Measurements from ENCODE around the gene PTPRM.

PTPRM gene

DNA sequence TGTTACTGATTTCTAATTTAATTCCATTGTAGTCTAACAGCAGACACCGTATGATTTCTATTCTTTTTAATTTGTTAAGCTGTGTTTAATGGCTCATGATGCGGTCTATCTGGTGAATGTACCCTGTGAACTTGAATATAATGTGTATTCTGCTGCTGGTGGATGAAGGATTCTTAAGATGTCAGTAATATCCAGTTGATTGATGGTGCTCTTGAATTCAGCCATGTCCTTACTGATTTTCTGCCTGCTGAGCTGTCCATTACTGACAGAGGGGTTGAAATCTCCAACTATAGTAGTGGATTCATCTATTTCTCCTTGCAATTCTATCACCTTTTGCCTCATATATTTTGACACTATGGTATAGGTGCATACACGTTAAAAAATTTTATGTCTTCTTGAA lies 668.8 kb downstream of the PTPRM start:
- no peaks in the 10 kb centered on the region for H3K4me1 ChIP-seq
- DNase-seq (ENCODE audit: low spot score in 2 of 2), result no peak
- H3K4me3 ChIP-seq, result no peak overlapping the region
- no peaks in the 10 kb centered on the region for H3K36me3 ChIP-seq (replicated peaks)
- no peaks in the 10 kb centered on the region for H3K9me3 ChIP-seq
- in situ Hi-C loops (cut with MboI; ENCODE audit: low sequenced_read_pairs), result no loop called here
- H3K27me3 ChIP-seq (ENCODE audit: low read depth), result no peaks in the 10 kb centered on the region

- no peaks in the 10 kb centered on the region for H3K4me1 ChIP-seq
- no peaks in the 10 kb centered on the region for H3K27me3 ChIP-seq (ENCODE audit: low read depth)
- no peak overlapping the region for H3K4me3 ChIP-seq
- no peak for DNase-seq (ENCODE audit: low spot score in 2 of 2)
- in situ Hi-C loops (cut with MboI; ENCODE audit: low sequenced_read_pairs), result no loop called here
- no peaks in the 10 kb centered on the region for H3K36me3 ChIP-seq (replicated peaks)
- no peaks in the 10 kb centered on the region for H3K9me3 ChIP-seq
Observed at GRCh38 chr18:8238507-8238906, 671.4 kb downstream of the PTPRM start.

DNA sequence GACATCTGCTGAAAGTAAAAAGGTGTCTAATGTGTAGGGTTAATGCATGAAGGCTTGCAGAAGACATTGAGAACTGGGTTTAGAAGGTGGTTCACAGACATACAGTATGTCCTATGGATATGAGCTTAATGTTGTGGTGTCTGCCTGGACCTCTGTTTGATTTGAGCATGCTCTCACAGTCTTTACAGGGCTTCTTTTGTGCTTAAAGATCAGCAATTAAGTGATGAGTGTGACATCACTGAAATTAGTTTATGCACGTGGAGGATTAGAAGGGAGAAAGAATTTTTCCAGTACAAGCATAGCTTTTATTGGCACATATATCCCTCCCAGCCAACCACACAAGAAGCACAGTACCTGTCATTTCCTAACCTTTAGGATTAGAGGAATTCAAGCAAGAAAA lies 674.6 kb downstream of the PTPRM start:
- DNase-seq (ENCODE audit: low spot score in 2 of 2), result no peak
- H3K27me3 ChIP-seq (ENCODE audit: low read depth), result no peaks in the 10 kb centered on the region
- H3K9me3 ChIP-seq, result no peaks in the 10 kb centered on the region
- H3K4me3 ChIP-seq, result no peak overlapping the region
- no peaks in the 10 kb centered on the region for H3K36me3 ChIP-seq (replicated peaks)
- in situ Hi-C loops (cut with MboI; ENCODE audit: low sequenced_read_pairs), result no loop called here
- H3K4me1 ChIP-seq, result no peaks in the 10 kb centered on the region

- in situ Hi-C loops (cut with MboI; ENCODE audit: low sequenced_read_pairs), result no loop called here
- H3K36me3 ChIP-seq (replicated peaks), result no peaks in the 10 kb centered on the region
- no peaks in the 10 kb centered on the region for H3K27me3 ChIP-seq (ENCODE audit: low read depth)
- no peaks in the 10 kb centered on the region for H3K4me1 ChIP-seq
- no peaks in the 10 kb centered on the region for H3K9me3 ChIP-seq
- no peak for DNase-seq (ENCODE audit: low spot score in 2 of 2)
- H3K4me3 ChIP-seq, result no peak overlapping the region
Observed at GRCh38 chr18:8242151-8242696, 675.1 kb downstream of the PTPRM start.

DNA sequence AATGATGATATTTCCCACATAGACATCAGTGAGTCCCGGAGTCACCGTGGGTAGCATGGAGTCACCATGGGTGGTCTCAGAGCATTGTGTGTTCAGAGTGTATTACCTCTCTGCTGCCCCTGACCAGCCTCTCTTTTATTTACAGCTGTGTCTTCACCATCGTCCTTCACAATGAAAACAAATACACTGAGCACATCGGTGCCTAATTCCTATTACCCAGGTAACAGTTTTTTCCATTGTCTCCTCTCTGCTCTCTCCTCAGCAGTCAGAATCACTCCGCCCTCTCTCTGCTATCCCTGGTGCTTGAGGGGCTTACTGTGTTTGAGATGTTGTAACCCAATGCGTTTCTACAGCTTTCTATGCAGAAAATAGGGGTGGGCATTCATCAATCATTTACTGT lies 680.6 kb downstream of the PTPRM start:
- Histone ChIP-seq H3K4me1 (peaks cover 2% of the 10 kb centered on the region; the same call in 1 of the 2 replicates), H3K27me3 (ENCODE audit: low read depth) (no peaks in the 10 kb centered on the region), H3K36me3 (replicated peaks) (no peaks in the 10 kb centered on the region), H3K4me3 (no peak overlapping the region), H3K9me3 (no peaks in the 10 kb centered on the region)
- in situ Hi-C loops (cut with MboI; ENCODE audit: low sequenced_read_pairs), result no loop called here
- no peak for DNase-seq (ENCODE audit: low spot score in 2 of 2)

DNA sequence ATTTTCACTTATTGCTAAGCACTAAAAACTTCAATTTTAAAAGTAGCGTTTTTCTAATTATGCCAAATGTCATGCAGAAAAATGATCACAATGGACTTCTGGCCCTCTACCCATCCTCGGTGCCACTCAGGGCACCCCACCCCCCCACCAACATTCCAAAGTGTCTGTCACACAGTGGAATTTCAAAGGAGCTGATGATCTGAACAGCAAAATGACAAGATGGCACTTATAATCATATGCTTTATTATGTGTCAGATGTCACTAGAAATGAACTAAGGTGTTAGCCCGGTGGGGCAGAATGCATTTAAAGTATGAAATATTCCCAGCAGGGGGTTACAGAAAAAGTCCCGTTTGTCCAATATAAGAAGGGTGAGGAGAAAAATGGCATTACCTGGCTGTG lies 681.5 kb downstream of the PTPRM start:
- in situ Hi-C loops (cut with MboI; ENCODE audit: low sequenced_read_pairs), result no loop called here
- H3K9me3 ChIP-seq, result no peaks in the 10 kb centered on the region
- no peak for DNase-seq (ENCODE audit: low spot score in 2 of 2)
- H3K27me3 ChIP-seq (ENCODE audit: low read depth), result no peaks in the 10 kb centered on the region
- no peak overlapping the region for H3K4me3 ChIP-seq
- H3K36me3 ChIP-seq (replicated peaks), result no peaks in the 10 kb centered on the region
- peaks cover 2% of the 10 kb centered on the region; the same call in 1 of the 2 replicates for H3K4me1 ChIP-seq

DNA sequence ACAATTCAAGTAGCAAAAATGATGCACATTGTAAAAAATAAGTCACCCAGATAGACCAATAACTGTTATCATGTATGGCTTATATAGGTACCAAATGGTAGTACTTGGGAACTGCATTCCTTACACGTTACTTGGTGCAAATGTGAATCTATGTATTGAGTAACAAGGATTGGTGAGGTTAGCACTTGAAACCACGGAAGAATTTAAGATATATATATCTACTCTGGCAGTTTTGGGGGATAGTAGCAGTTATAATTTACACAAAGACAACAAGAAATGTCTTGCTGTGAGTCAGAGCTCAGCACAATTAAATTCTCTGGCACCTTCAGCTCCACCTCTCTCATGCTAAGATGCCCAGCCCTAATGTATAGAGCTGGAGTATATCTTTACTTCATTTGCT lies 682.7 kb downstream of the PTPRM start:
- Histone ChIP-seq H3K4me1 (peaks cover 2% of the 10 kb centered on the region; the same call in 1 of the 2 replicates), H3K4me3 (no peak overlapping the region), H3K9me3 (no peaks in the 10 kb centered on the region), H3K36me3 (replicated peaks) (no peaks in the 10 kb centered on the region), H3K27me3 (ENCODE audit: low read depth) (no peaks in the 10 kb centered on the region)
- in situ Hi-C loops (cut with MboI; ENCODE audit: low sequenced_read_pairs), result no loop called here
- no peak for DNase-seq (ENCODE audit: low spot score in 2 of 2)

GRCh38 chr18:8252371-8252770 lies 685.3 kb downstream of the PTPRM start:
- peak in 1 of 2 experiments; percentile 16 for DNase-seq (ENCODE audit: low spot score in 2 of 2)
- Histone ChIP-seq H3K4me3 (no peak overlapping the region), H3K27me3 (ENCODE audit: low read depth) (no peaks in the 10 kb centered on the region), H3K36me3 (replicated peaks) (no peaks in the 10 kb centered on the region), H3K4me1 (peaks cover 2% of the 10 kb centered on the region; the same call in 1 of the 2 replicates), H3K9me3 (no peaks in the 10 kb centered on the region)
- in situ Hi-C loops (cut with MboI; ENCODE audit: low sequenced_read_pairs), result no loop called here

DNA sequence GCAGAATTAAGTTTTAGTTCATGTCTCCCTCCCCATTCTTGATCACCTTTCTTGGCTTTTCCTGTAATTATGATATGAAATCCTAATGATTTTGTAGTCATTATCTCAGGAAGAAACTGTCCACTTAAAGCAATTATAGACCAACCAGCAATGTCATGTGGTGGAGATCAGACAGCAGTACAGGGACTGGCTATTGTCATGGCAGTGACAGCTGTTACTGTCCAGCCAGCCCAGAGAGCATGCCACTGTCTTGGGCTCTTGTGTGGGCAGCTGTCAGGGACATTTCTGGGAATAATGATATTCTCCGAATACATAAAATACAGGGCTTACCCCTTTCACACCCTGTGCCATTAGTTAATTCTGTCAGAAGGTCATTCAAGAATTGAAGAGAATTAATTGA lies 686.8 kb downstream of the PTPRM start:
- no peak overlapping the region for H3K4me3 ChIP-seq
- DNase-seq (ENCODE audit: low spot score in 2 of 2), result no peak
- H3K27me3 ChIP-seq (ENCODE audit: low read depth), result no peaks in the 10 kb centered on the region
- H3K36me3 ChIP-seq (replicated peaks), result no peaks in the 10 kb centered on the region
- H3K4me1 ChIP-seq, result peaks cover 2% of the 10 kb centered on the region; the same call in 1 of the 2 replicates
- no peaks in the 10 kb centered on the region for H3K9me3 ChIP-seq
- in situ Hi-C loops (cut with MboI; ENCODE audit: low sequenced_read_pairs), result no loop called here

- H3K27me3 ChIP-seq (ENCODE audit: low read depth), result no peaks in the 10 kb centered on the region
- peaks cover 2% of the 10 kb centered on the region; the same call in 1 of the 2 replicates for H3K4me1 ChIP-seq
- H3K9me3 ChIP-seq, result no peaks in the 10 kb centered on the region
- no peak for DNase-seq (ENCODE audit: low spot score in 2 of 2)
- in situ Hi-C loops (cut with MboI; ENCODE audit: low sequenced_read_pairs), result no loop called here
- H3K4me3 ChIP-seq, result no peak overlapping the region
- H3K36me3 ChIP-seq (replicated peaks), result no peaks in the 10 kb centered on the region
Observed at GRCh38 chr18:8254654-8255053, 687.5 kb downstream of the PTPRM start.

DNA sequence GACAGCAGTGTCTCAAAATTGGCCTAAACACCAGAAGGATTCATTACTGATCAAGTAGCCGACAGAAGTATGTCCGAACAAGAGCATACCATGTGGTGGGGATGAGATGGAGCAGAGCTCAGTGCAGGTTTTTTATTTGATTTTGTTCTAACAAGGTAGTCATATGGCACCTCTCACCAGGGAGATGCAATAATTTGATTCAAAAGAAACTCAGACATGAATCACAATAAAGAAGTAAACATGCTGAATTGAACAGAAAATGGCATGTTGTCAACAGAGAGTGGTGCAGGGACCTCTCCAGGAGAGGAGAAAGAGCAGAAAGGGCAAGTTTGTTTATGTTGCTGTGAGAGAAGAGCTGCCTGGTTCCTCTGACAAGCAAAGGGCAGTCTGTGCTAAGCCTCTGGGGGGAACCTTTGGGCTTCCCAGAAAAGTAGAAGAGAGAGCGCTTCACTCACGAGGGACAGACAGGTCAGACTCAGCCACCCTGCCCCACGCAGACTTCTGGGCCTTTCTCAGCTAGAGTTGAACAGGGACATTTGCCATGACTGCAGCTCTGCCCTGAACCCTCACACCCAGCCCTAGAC lies 690.8 kb downstream of the PTPRM start:
- no peaks in the 10 kb centered on the region for H3K4me1 ChIP-seq
- DNase-seq (ENCODE audit: low spot score in 2 of 2), result no peak
- in situ Hi-C loops (cut with MboI; ENCODE audit: low sequenced_read_pairs), result no loop called here

GRCh38 chr18:8260319-8260718 lies 693.2 kb downstream of the PTPRM start:
- no peaks in the 10 kb centered on the region for H3K27me3 ChIP-seq (ENCODE audit: low read depth)
- no peaks in the 10 kb centered on the region for H3K4me1 ChIP-seq
- no peak overlapping the region for H3K4me3 ChIP-seq
- in situ Hi-C loops (cut with MboI; ENCODE audit: low sequenced_read_pairs), result no loop called here
- no peak for DNase-seq (ENCODE audit: low spot score in 2 of 2)
- no peaks in the 10 kb centered on the region for H3K36me3 ChIP-seq (replicated peaks)
- H3K9me3 ChIP-seq, result no peaks in the 10 kb centered on the region

More for the DNA sequence above, 690.8 kb downstream of the PTPRM start:
- H3K27me3 ChIP-seq (ENCODE audit: low read depth), result no peaks in the 10 kb centered on the region
- no peaks in the 10 kb centered on the region for H3K9me3 ChIP-seq
- no peaks in the 10 kb centered on the region for H3K36me3 ChIP-seq (replicated peaks)
- no peak overlapping the region for H3K4me3 ChIP-seq

DNA sequence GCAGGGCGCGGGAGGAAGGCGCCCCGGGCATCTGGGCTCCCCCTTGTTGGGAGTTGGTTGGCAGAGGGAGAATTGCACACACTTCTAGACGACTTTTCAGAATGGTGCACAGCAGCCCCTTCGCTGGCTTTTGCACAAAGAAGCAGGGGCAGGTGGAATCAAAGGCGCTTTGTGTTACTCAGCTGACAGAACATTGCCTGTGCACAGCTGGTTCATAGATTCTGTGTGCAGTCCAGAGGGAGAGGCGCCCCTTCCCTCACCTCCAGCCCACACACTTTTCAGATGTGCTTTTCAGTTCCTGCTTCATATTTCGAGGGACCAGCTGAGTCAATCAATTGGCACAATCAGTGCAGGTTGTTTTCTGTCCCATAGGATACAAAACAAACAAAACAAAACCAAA lies 693.7 kb downstream of the PTPRM start:
- DNase-seq (ENCODE audit: low spot score in 2 of 2), result no peak
- H3K4me3 ChIP-seq, result no peak overlapping the region
- no peaks in the 10 kb centered on the region for H3K27me3 ChIP-seq (ENCODE audit: low read depth)
- no peaks in the 10 kb centered on the region for H3K4me1 ChIP-seq
- in situ Hi-C loops (cut with MboI; ENCODE audit: low sequenced_read_pairs), result no loop called here
- H3K9me3 ChIP-seq, result no peaks in the 10 kb centered on the region
- no peaks in the 10 kb centered on the region for H3K36me3 ChIP-seq (replicated peaks)

DNA sequence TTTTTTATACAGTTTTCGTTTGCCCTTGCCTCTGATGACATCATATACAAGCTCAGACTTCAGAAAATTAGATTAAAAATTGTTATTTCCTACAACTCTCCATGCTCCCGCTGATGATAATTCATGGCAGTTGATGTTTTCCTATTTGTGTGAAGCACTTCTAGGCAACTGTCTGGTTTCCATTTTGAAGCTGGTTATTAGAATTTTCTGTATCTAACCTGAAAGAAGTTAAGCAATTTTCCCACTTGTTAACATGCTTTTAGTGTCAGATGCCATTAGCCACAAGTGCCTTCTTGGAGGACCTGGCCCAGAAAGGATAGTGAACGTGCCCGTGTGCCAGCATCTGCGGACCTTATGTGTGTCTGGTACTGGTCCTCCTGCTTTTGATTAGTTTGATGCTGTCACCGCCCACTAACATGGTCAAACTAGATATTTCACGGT lies 694.6 kb downstream of the PTPRM start:
- no peak overlapping the region for H3K4me3 ChIP-seq
- no peak for DNase-seq (ENCODE audit: low spot score in 2 of 2)
- H3K36me3 ChIP-seq (replicated peaks), result no peaks in the 10 kb centered on the region

GRCh38 chr18:8262221-8262620 lies 695.1 kb downstream of the PTPRM start:
- in situ Hi-C loops (cut with MboI; ENCODE audit: low sequenced_read_pairs), result no loop called here
- no peaks in the 10 kb centered on the region for H3K27me3 ChIP-seq (ENCODE audit: low read depth)
- no peaks in the 10 kb centered on the region for H3K4me1 ChIP-seq
- H3K4me3 ChIP-seq, result no peak overlapping the region
- no peaks in the 10 kb centered on the region for H3K36me3 ChIP-seq (replicated peaks)
- H3K9me3 ChIP-seq, result no peaks in the 10 kb centered on the region
- DNase-seq (ENCODE audit: low spot score in 2 of 2), result no peak

More for the DNA sequence above, 694.6 kb downstream of the PTPRM start:
- in situ Hi-C loops (cut with MboI; ENCODE audit: low sequenced_read_pairs), result no loop called here
- Histone ChIP-seq H3K27me3 (ENCODE audit: low read depth) (no peaks in the 10 kb centered on the region), H3K4me1 (no peaks in the 10 kb centered on the region), H3K9me3 (no peaks in the 10 kb centered on the region)

Data from HAP-1 (cell line).